Dermis microvascular lymphatic vessel endothelial cell (primary cell): ENCODE results near the gene RPL3. TPM values are rescaled to one million over a fixed set of nuclear protein-coding genes. Genes with fewer than 3 reads are reported as not detected.

Experiments
- DNase-seq, 2 donors: peaks; one replicate each; pipeline versions ENCODE4 v3.0.0 to v3.0.0-alpha.2; 2010; ENCODE audit warnings: low read depth in 2 of 2
- total RNA-seq: library from RNA; depleted of rRNA; stranded (reverse); fragments of >200 nt; gene quantifications from 2 replicates; pipeline ENCODE4 v1.2.1, GENCODE V29; 2014

Gene RPL3
- total RNA-seq, 1 donor from 2014 or later: 2,576 TPM

- DNase-seq: no peak
These were observed 55.6 kb downstream of the RPL3 start for GRCh38 chr22:39263626-39264348.

Other genes with a start within 250 kb of the RPL3 start
- gene APOBEC3G, start 242.3 kb downstream of the RPL3 start, total RNA-seq: 3.1 and 6.1 TPM in 2 replicates
- gene APOBEC3H, start 222.4 kb downstream of the RPL3 start, total RNA-seq: not detected in 2 replicates
- 3.0 and 4.4 TPM in 2 replicates for gene CBX7, start 166.9 kb downstream of the RPL3 start, total RNA-seq
- 22.6 and 47.0 TPM in 2 replicates for gene PDGFB, start 74.6 kb downstream of the RPL3 start, total RNA-seq
- 0.39 and 0.89 TPM in 2 replicates for gene SYNGR1, start 30.4 kb upstream of the RPL3 start, total RNA-seq
- gene TAB1, start 80.2 kb upstream of the RPL3 start, total RNA-seq: 10.7 and 11.4 TPM in 2 replicates
- not detected in 2 replicates for gene MGAT3, start 137.4 kb upstream of the RPL3 start, total RNA-seq
- gene MIEF1, start 182.7 kb upstream of the RPL3 start, total RNA-seq: 11.8 and 16.4 TPM in 2 replicates
- gene ATF4, start 200.9 kb upstream of the RPL3 start, total RNA-seq: 125 and 177 TPM in 2 replicates
- 41.6 and 51.3 TPM in 2 replicates for gene RPS19BP1, start 213.1 kb upstream of the RPL3 start, total RNA-seq